GM12878 (cell line): ENCODE results near the gene DEXI. TPM values are rescaled to one million over a fixed set of nuclear protein-coding genes. Genes with fewer than 3 reads are reported as not detected.

Experiments
- CEBPZ ChIP-seq: fragments of 150-350 bp; IDR thresholded peaks from 2 replicates; pipeline ENCODE4 v1.6.1; 2016; ENCODE audit warnings: low read depth, low read length
- CTCF ChIP-seq, 3 experiments: IDR thresholded peaks in 2 of 3; conservative IDR thresholded peaks in 1 of 3; 2 replicates each; pipeline ENCODE4 v1.5.1; 2011; ENCODE audit warnings: low read depth in 3 of 3, low read length in 3 of 3, mild to moderate bottlenecking in 3 of 3, control low read depth in 2 of 3, moderate library complexity in 2 of 3, inconsistent platforms in 1 of 3, mixed read lengths in 1 of 3; ENCODE audit not compliant: control insufficient read depth in 2 of 3, insufficient read depth in 1 of 3; ENCODE audit errors: extremely low read depth in 1 of 3
- CUX1 ChIP-seq: IDR thresholded peaks from 2 replicates; pipeline ENCODE4 v1.6.1; 2012; ENCODE audit warnings: improper control_type of control experiment, low read depth, low read length; ENCODE audit not compliant: insufficient replicate concordance
- HCFC1 ChIP-seq: fragments of 150-350 bp; IDR thresholded peaks from 2 replicates; pipeline ENCODE4 v1.6.1; 2014; ENCODE audit warnings: low read length
- JUND ChIP-seq: IDR thresholded peaks from 2 replicates; pipeline ENCODE4 v1.6.1; 2012; ENCODE audit warnings: low read depth, mild to moderate bottlenecking, low read length, improper control_type of control experiment, moderate library complexity
- MTA2 ChIP-seq: fragments of 450-650 bp; IDR thresholded peaks from 2 replicates; pipeline ENCODE4 v1.6.1; 2016; ENCODE audit warnings: low read depth, mild to moderate bottlenecking, moderate library complexity
- MYC ChIP-seq: IDR thresholded peaks from 2 replicates; pipeline ENCODE4 v1.6.1; 2011; ENCODE audit warnings: mild to moderate bottlenecking, low read length, moderate library complexity, inconsistent platforms; ENCODE audit not compliant: insufficient read depth, insufficient replicate concordance, insufficient read length, severe bottlenecking
- NR2C2 ChIP-seq: IDR thresholded peaks from 2 replicates; pipeline ENCODE4 v1.6.1; 2011; ENCODE audit warnings: borderline replicate concordance, low read depth; ENCODE audit not compliant: control insufficient read depth, insufficient read length
- SP1 ChIP-seq: IDR thresholded peaks from one replicate; pipeline ENCODE4 v1.6.1; 2011; ENCODE audit warnings: low read depth, low read length
- SREBF2 ChIP-seq: IDR thresholded peaks from 2 replicates; pipeline ENCODE4 v1.6.1; 2012; ENCODE audit warnings: mild to moderate bottlenecking, low read length
- ZBTB40 ChIP-seq: fragments of 450-650 bp; IDR thresholded peaks from 2 replicates; pipeline ENCODE4 v1.6.1; 2016; ENCODE audit warnings: mild to moderate bottlenecking, moderate library complexity, borderline replicate concordance
- ZSCAN29 ChIP-seq: fragments of 450-650 bp; IDR thresholded peaks from 2 replicates; pipeline ENCODE4 v1.6.1; 2017; ENCODE audit warnings: mild to moderate bottlenecking, moderate library complexity
- polyA plus RNA-seq, 11 experiments: library from polyadenylated mRNA; depleted of rRNA in 4 of 11; unstranded in 6 of 11; stranded (reverse) in 5 of 11; fragments of >200 nt; fragmentation: Nextera tagmentation in 4 of 11; fragmentation: Illumina TruSeq in 1 of 11; extraction: Ambion mirVana in 4 of 11; extraction: Trizol in 1 of 11; gene quantifications; 1 replicate in 1 of 11; 2 replicates in 10 of 11; pipeline versions ENCODE4 v1.2.1 to v1.2.3, GENCODE V29; 2011 to 2016; ENCODE audit warnings: inconsistent platforms in 2 of 11, missing spikeins in 2 of 11, low read depth in 1 of 11
- total RNA-seq, 4 experiments: library from RNA; depleted of rRNA in 3 of 4; stranded (reverse); fragments of >200 nt in 3 of 4; fragmentation: Illumina TruSeq in 1 of 4; extraction: Trizol in 1 of 4; gene quantifications; 2 replicates each; pipeline versions ENCODE4 v1.2.1 to v1.2.3, GENCODE V29; 2013 to 2021

DEXI gene
- total and polyA plus RNA-seq, 10 of the 15 experiments (the other 5 are each of a cell fraction or from before 2014, with no cell fraction given): 1.4 to 26.3 (median 18.4) TPM

GRCh38 chr16:10944249-10945064 is 2.2 kb upstream of the DEXI start, which contains the start of gene CLEC16A (continued):
- TF ChIP-seq CTCF (IDR thresholded peaks at IDR 0.05 in 2 of 3, conservative IDR thresholded peaks at IDR 0.05 in 1 of 3; ENCODE audit: control insufficient read depth in 2 of 3, extremely low read depth in 1 of 3, insufficient read depth in 1 of 3, low read depth in 3 of 3, low read length in 3 of 3): no peak
- TF ChIP-seq SP1: peak; percentile 38
- no peak for TF ChIP-seq CEBPZ
- peak; percentile 83; the same call in 1 of the 2 replicates for TF ChIP-seq ZBTB40
- TF ChIP-seq MTA2: no peak
- no peak for TF ChIP-seq ZSCAN29
- TF ChIP-seq JUND: 0 out of 2 replicates have a peak, but pooled peaks have one; percentile 19
- TF ChIP-seq MYC: no peak
- no peak for TF ChIP-seq SREBF2
- TF ChIP-seq HCFC1: peak; percentile 100
- no peak for TF ChIP-seq CUX1
- TF ChIP-seq NR2C2: no peak
